Peyer's patch (tissue), 4 donors: Measurements from ENCODE around the gene MYMK. TPM values are rescaled to one million over a fixed set of nuclear protein-coding genes. Genes with fewer than 3 reads are reported as not detected.

Source experiments
- DNase-seq, 3 donors: peaks; one replicate each; pipeline ENCODE4 v3.0.0-alpha.2; 2017 to 2019
- H3K27ac ChIP-seq, 4 donors: fragments of 200-600 bp; sonication (generic); one replicate each; pipeline ENCODE4 v1.5.1; 2016 to 2019
- H3K27me3 ChIP-seq, 2 donors: fragments of 200-600 bp; sonication (generic); one replicate each; pipeline ENCODE4 v1.5.1; 2019
- H3K36me3 ChIP-seq, 3 donors: fragments of 200-600 bp; sonication (generic); one replicate each; pipeline ENCODE4 v1.5.1; 2016 to 2019
- H3K4me1 ChIP-seq, 4 donors: fragments of 200-600 bp; sonication (generic); one replicate each; pipeline ENCODE4 v1.5.1; 2016 to 2019
- H3K4me3 ChIP-seq, 4 donors: fragments of 200-600 bp; sonication (generic); 1 replicate in 3 of 4; 2 replicates in 1 of 4; pipeline ENCODE4 v1.5.1; 2016 to 2019; ENCODE audit warnings: mild to moderate bottlenecking in 1 of 4
- H3K9me3 ChIP-seq, 4 donors: fragments of 200-600 bp; sonication (generic); one replicate each; pipeline ENCODE4 v1.5.1; 2016 to 2019; ENCODE audit warnings: mild to moderate bottlenecking in 1 of 4
- CTCF ChIP-seq, 6 experiments: fragments of 450-650 bp in 4 of 6; fragments of 200-600 bp in 2 of 6; sonication (generic) in 1 of 6; IDR thresholded peaks; one replicate each; pipeline ENCODE4 v1.5.1; 2017 to 2019; ENCODE audit warnings: antibody characterized with exemption in 6 of 6, mild to moderate bottlenecking in 3 of 6, moderate library complexity in 1 of 6
- POLR2A ChIP-seq, 2 donors: fragments of 450-650 bp; IDR thresholded peaks; one replicate each; pipeline ENCODE4 v1.5.1; 2017; ENCODE audit warnings: antibody characterized with exemption in 2 of 2, mild to moderate bottlenecking in 2 of 2, moderate library complexity in 2 of 2
- total RNA-seq, 4 donors: library from RNA; depleted of rRNA; stranded (reverse); fragments of >200 nt; gene quantifications; one replicate each; pipeline ENCODE4 v1.1.0, GENCODE V29; 2016

MYMK gene
- total RNA-seq, 4 donors from 2014 or later: not detected

- H3K4me3 ChIP-seq: no peak overlapping the region
- H3K27ac ChIP-seq: no peak overlapping the region
- H3K9me3 ChIP-seq: no peaks in the 10 kb centered on the region
- H3K36me3 ChIP-seq: no peaks in the 10 kb centered on the region
- no peak for TF ChIP-seq CTCF (IDR thresholded peaks at IDR 0.05)
- no peak for TF ChIP-seq POLR2A (IDR thresholded peaks at IDR 0.05)
- peaks cover 0 to 4% (median under 1%) of the 10 kb centered on the region in 4 donors for H3K4me1 ChIP-seq
- H3K27me3 ChIP-seq: no peaks in the 10 kb centered on the region
- no peak for DNase-seq
Observed at GRCh38 chr9:133514460-133515239, 10.1 kb downstream of the MYMK start.

- TF ChIP-seq POLR2A (IDR thresholded peaks at IDR 0.05) (no peak), CTCF (IDR thresholded peaks at IDR 0.05) (no peak)
- no peaks in the 10 kb centered on the region for H3K36me3 ChIP-seq
- peaks cover 0 to 13% (median 5%) of the 10 kb centered on the region in 4 donors for H3K4me1 ChIP-seq
- H3K9me3 ChIP-seq: no peaks in the 10 kb centered on the region
- DNase-seq: no peak
- no peak overlapping the region for H3K27ac ChIP-seq
- H3K27me3 ChIP-seq: no peaks in the 10 kb centered on the region
- H3K4me3 ChIP-seq: no peak overlapping the region
Observed at GRCh38 chr9:133513214-133514100, 11.3 kb downstream of the MYMK start.

GRCh38 chr9:133512253-133513213 is 12.2 kb downstream of the MYMK start:
- no peak for TF ChIP-seq POLR2A (IDR thresholded peaks at IDR 0.05)
- TF ChIP-seq CTCF (IDR thresholded peaks at IDR 0.05): no peak
- no peaks in the 10 kb centered on the region for H3K36me3 ChIP-seq
- H3K9me3 ChIP-seq: no peaks in the 10 kb centered on the region
- no peak overlapping the region for H3K27ac ChIP-seq
- DNase-seq: no peak
- H3K27me3 ChIP-seq: no peaks in the 10 kb centered on the region
- peaks cover 0 to 13% (median 5%) of the 10 kb centered on the region in 4 donors for H3K4me1 ChIP-seq
- H3K4me3 ChIP-seq: no peak overlapping the region

GRCh38 chr9:133511607-133512006 is 13.2 kb downstream of the MYMK start:
- Histone ChIP-seq H3K9me3 (no peaks in the 10 kb centered on the region), H3K36me3 (no peaks in the 10 kb centered on the region), H3K27ac (no peak overlapping the region), H3K4me1 (peaks cover 0 to 13% (median 5%) of the 10 kb centered on the region in 4 donors), H3K4me3 (no peak overlapping the region), H3K27me3 (no peaks in the 10 kb centered on the region)
- no peak for DNase-seq
- no peak for TF ChIP-seq CTCF (IDR thresholded peaks at IDR 0.05)
- TF ChIP-seq POLR2A (IDR thresholded peaks at IDR 0.05): no peak

GRCh38 chr9:133510926-133511505 is 13.7 kb downstream of the MYMK start:
- Histone ChIP-seq H3K27ac (no peak overlapping the region), H3K9me3 (no peaks in the 10 kb centered on the region), H3K4me1 (peaks cover 0 to 13% (median 5%) of the 10 kb centered on the region in 4 donors), H3K36me3 (no peaks in the 10 kb centered on the region), H3K4me3 (no peak overlapping the region), H3K27me3 (no peaks in the 10 kb centered on the region)
- TF ChIP-seq POLR2A (IDR thresholded peaks at IDR 0.05) (no peak), CTCF (IDR thresholded peaks at IDR 0.05) (no peak)
- DNase-seq: no peak
